Measurements from ENCODE around the gene NANOS2.

Gene NANOS2

GRCh38 chr19:45955905-45956608 lies 41.5 kb upstream of the NANOS2 start:
- ATAC-seq, result peak; percentile 60
- TF ChIP-seq ZFP30 (CRISPR knock-in tag; IDR thresholded peaks at IDR 0.05) (no peak), CSRNP3 (CRISPR knock-in tag; IDR thresholded peaks at IDR 0.05) (no peak), POU6F1 (CRISPR knock-in tag; IDR thresholded peaks at IDR 0.05; ENCODE audit: borderline replicate concordance, low read depth) (no peak)

- TF ChIP-seq RARB (CRISPR knock-in tag; IDR thresholded peaks at IDR 0.05) (no peak), PPARA (CRISPR knock-in tag; IDR thresholded peaks at IDR 0.05; ENCODE audit: borderline replicate concordance) (no peak), ZNF70 (CRISPR knock-in tag; IDR thresholded peaks at IDR 0.05) (no peak), PATZ1 (CRISPR knock-in tag; IDR thresholded peaks at IDR 0.05; ENCODE audit: borderline replicate concordance) (no peak), TSHZ2 (CRISPR knock-in tag; IDR thresholded peaks at IDR 0.05) (no peak), ESRRG (CRISPR knock-in tag; IDR thresholded peaks at IDR 0.05) (no peak), ZNF565 (CRISPR knock-in tag; conservative IDR thresholded peaks at IDR 0.05; ENCODE audit: low read depth) (no peak)
- ATAC-seq, result peak; percentile 31; the same call in 1 of the 3 replicates
Measured at GRCh38 chr19:45954156-45954555, 39.6 kb upstream of the NANOS2 start.

GRCh38 chr19:45953676-45954075 lies 39.1 kb upstream of the NANOS2 start:
- TF ChIP-seq POU6F1 (CRISPR knock-in tag; IDR thresholded peaks at IDR 0.05; ENCODE audit: borderline replicate concordance, low read depth) (no peak), ARNTL (CRISPR knock-in tag; IDR thresholded peaks at IDR 0.05; ENCODE audit: borderline replicate concordance, low read depth) (no peak), TCF4 (CRISPR knock-in tag; IDR thresholded peaks at IDR 0.05; ENCODE audit: borderline replicate concordance) (no peak), SNAI2 (CRISPR knock-in tag; IDR thresholded peaks at IDR 0.05) (no peak), ISL1 (CRISPR knock-in tag; IDR thresholded peaks at IDR 0.05) (no peak), ESRRG (CRISPR knock-in tag; IDR thresholded peaks at IDR 0.05) (no peak), ZFP3 (CRISPR knock-in tag; IDR thresholded peaks at IDR 0.05) (no peak), ZNF70 (CRISPR knock-in tag; IDR thresholded peaks at IDR 0.05) (no peak)
- ATAC-seq, result peak; percentile 18; the same call in 1 of the 3 replicates

GRCh38 chr19:45952686-45953505 lies 38.3 kb upstream of the NANOS2 start:
- ATAC-seq, result no peak
- TF ChIP-seq ZFP3 (CRISPR knock-in tag; IDR thresholded peaks at IDR 0.05) (no peak), ZC3H10 (CRISPR knock-in tag; IDR thresholded peaks at IDR 0.05) (no peak), POU6F1 (CRISPR knock-in tag; IDR thresholded peaks at IDR 0.05; ENCODE audit: borderline replicate concordance, low read depth) (no peak), CSRNP3 (CRISPR knock-in tag; IDR thresholded peaks at IDR 0.05) (no peak), ISL1 (CRISPR knock-in tag; IDR thresholded peaks at IDR 0.05) (no peak), ZFP30 (CRISPR knock-in tag; IDR thresholded peaks at IDR 0.05) (no peak), TSHZ2 (CRISPR knock-in tag; IDR thresholded peaks at IDR 0.05) (no peak)

Measured in SK-N-SH treated with all-trans-retinoic acid at 6 μM for 48 hours (cell line).